Transverse colon (tissue), 4 donors: ENCODE data around the gene OR11H12.
"Not testable (repeated sequence)": the region's sequence is repeated elsewhere in the genome, so short reads cannot be mapped to it uniquely, and the experiment has no call there.

Experiments
- EP300 ChIP-seq: sonication (generic); formaldehyde crosslinking; IDR thresholded peaks from one replicate; pipeline ENCODE4 v1.6.1; 2017; ENCODE audit warnings: antibody characterized with exemption, low read depth
- POLR2A ChIP-seq: fragments of 450-650 bp; IDR thresholded peaks from one replicate; pipeline ENCODE4 v1.6.1; 2016; ENCODE audit warnings: antibody characterized with exemption, mild to moderate bottlenecking, moderate library complexity
- POLR2AphosphoS5 ChIP-seq, 3 donors: sonication (generic); formaldehyde crosslinking; IDR thresholded peaks; one replicate each; pipeline ENCODE4 v1.6.1; 2016; ENCODE audit warnings: antibody characterized with exemption in 3 of 3
- TF ChIP-seq, protein P1 (sequence below), 5 experiments: fragments of 200-600 bp in 3 of 5; fragments of 450-650 bp in 2 of 5; sonication (generic) in 3 of 5; IDR thresholded peaks; 1 replicate in 2 of 5; 2 replicates in 3 of 5; pipeline ENCODE4 v1.5.1; 2016 to 2017; ENCODE audit warnings: antibody characterized with exemption in 5 of 5, inconsistent platforms in 3 of 5, mild to moderate bottlenecking in 2 of 5, moderate library complexity in 1 of 5

GRCh38 chr14:18636066-18636465, 35.1 kb downstream of the OR11H12 start:
- TF ChIP-seq, protein P1, sequence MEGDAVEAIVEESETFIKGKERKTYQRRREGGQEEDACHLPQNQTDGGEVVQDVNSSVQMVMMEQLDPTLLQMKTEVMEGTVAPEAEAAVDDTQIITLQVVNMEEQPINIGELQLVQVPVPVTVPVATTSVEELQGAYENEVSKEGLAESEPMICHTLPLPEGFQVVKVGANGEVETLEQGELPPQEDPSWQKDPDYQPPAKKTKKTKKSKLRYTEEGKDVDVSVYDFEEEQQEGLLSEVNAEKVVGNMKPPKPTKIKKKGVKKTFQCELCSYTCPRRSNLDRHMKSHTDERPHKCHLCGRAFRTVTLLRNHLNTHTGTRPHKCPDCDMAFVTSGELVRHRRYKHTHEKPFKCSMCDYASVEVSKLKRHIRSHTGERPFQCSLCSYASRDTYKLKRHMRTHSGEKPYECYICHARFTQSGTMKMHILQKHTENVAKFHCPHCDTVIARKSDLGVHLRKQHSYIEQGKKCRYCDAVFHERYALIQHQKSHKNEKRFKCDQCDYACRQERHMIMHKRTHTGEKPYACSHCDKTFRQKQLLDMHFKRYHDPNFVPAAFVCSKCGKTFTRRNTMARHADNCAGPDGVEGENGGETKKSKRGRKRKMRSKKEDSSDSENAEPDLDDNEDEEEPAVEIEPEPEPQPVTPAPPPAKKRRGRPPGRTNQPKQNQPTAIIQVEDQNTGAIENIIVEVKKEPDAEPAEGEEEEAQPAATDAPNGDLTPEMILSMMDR (IDR thresholded peaks at IDR 0.05): not testable (repeated sequence)
- TF ChIP-seq EP300; POLR2A; POLR2AphosphoS5 (IDR thresholded peaks at IDR 0.05): not testable (repeated sequence)
